Adrenal gland (tissue), 12 donors: ENCODE measurements around the gene ZNF500. TPM values are rescaled to one million over a fixed set of nuclear protein-coding genes. Genes with fewer than 3 reads are reported as not detected.
"Not testable (repeated sequence)": the region's sequence is repeated elsewhere in the genome, so short reads cannot be mapped to it uniquely, and the experiment has no call there.

ENCODE experiments used
- DNase-seq, 7 donors: peaks; one replicate each; pipeline ENCODE4 v3.0.0-alpha.2; 2019 to 2020
- H3K27ac ChIP-seq, 5 donors: fragments of 200-600 bp; sonication (generic) in 4 of 5; 1 replicate in 3 of 5; 2 replicates in 2 of 5; pipeline versions ENCODE4 v1.5.1 to v1.8.0; 2016 to 2020; ENCODE audit warnings: mild to moderate bottlenecking in 1 of 5
- H3K27me3 ChIP-seq: fragments of 200-600 bp; 2 replicates; pipeline ENCODE4 v1.8.0; 2021
- H3K36me3 ChIP-seq, 2 donors: fragments of 200-600 bp; replicated peaks in 1 of 2; 1 replicate in 1 of 2; 2 replicates in 1 of 2; pipeline versions ENCODE4 v1.5.1 to v1.8.0; 2018 to 2022
- H3K4me1 ChIP-seq, 2 donors: fragments of 200-600 bp; replicated peaks in 1 of 2; 1 replicate in 1 of 2; 2 replicates in 1 of 2; pipeline versions ENCODE4 v1.5.1 to v1.8.0; 2018 to 2021
- H3K4me3 ChIP-seq, 4 donors: fragments of 200-600 bp; sonication (generic) in 3 of 4; one replicate each; pipeline ENCODE4 v1.5.1; 2016 to 2018
- H3K9me3 ChIP-seq, 3 donors: fragments of 200-600 bp; sonication (generic) in 1 of 3; replicated peaks in 1 of 3; 1 replicate in 2 of 3; 2 replicates in 1 of 3; pipeline versions ENCODE4 v1.5.1 to v1.8.0; 2016 to 2021
- CTCF ChIP-seq, 6 experiments: fragments of 450-650 bp in 4 of 6; fragments of 200-600 bp in 2 of 6; sonication (generic) in 1 of 6; IDR thresholded peaks; 1 replicate in 5 of 6; 2 replicates in 1 of 6; pipeline versions ENCODE4 v1.5.1 to v1.8.0; 2016 to 2021; ENCODE audit warnings: antibody characterized with exemption in 6 of 6, mild to moderate bottlenecking in 2 of 6, moderate library complexity in 1 of 6
- POLR2A ChIP-seq, 2 donors: fragments of 450-650 bp; IDR thresholded peaks; one replicate each; pipeline ENCODE4 v1.6.1; 2017; ENCODE audit warnings: antibody characterized with exemption in 2 of 2, mild to moderate bottlenecking in 2 of 2, moderate library complexity in 1 of 2
- WGBS, 4 donors: extraction: QIAGEN DNeasy Blood & Tissue Kit in 2 of 4; methylation state at CpG; one replicate each; pipeline versions ENCODE4 v1.1.5 to v1.1.7; 2013 to 2017; 5-methylcytosine and 5-hydroxymethylcytosine counted together
- intact Hi-C, 2 donors: fragments of 100-400 bp; cut with DNase I; formaldehyde crosslinking; loops; one replicate each; pipeline versions ENCODE4 v1.14.1 to v1.15.0; 2022 to 2023
- polyA plus RNA-seq, 3 donors: library from polyadenylated mRNA; stranded (reverse); fragments of 200-250 nt in 2 of 3; fragments of 350-450 nt in 1 of 3; fragmentation: Illumina TruSeq in 1 of 3; extraction: RNeasy Lipid Tissue Mini Kit (QIAGEN cat#74804) in 1 of 3; gene quantifications; one replicate each; pipeline ENCODE4 v1.2.3, GENCODE V29; 2013 to 2014
- total RNA-seq, 9 donors: library from RNA; depleted of rRNA in 4 of 9; stranded (reverse); fragments of >200 nt in 4 of 9; fragments of 120-200 nt in 1 of 9; fragmentation: NEBNext Ultra II Directional in 1 of 9; extraction: Animal tissue kit (Norgen Biotek cat#: 25700) in 1 of 9; gene quantifications; one replicate each; pipeline versions ENCODE4 v1.1.0 to v1.2.4, GENCODE V29; 2013 to 2023
- donor health status: healthy with polysubstance abuse.
- donor health status: Bipolar disorder and iron deficiency.
- donor health status: DM: yes; HTN: yes; CAD: no.
- donor health status: DM: no; HTN: no; CAD: no.
- donor health status: DM: no; HTN: no; CAD: no.
- donor health status: DM: yes; HTN: yes; CAD: no.

The ZNF500 gene
- total and polyA plus RNA-seq, 12 donors: 3.9 to 23.7 (median 11.4) TPM

GRCh38 chr16:4746215-4746614 lies 20.7 kb downstream of the ZNF500 start:
- no peaks in the 10 kb centered on the region for H3K9me3 ChIP-seq
- DNase-seq: no peak
- H3K36me3 ChIP-seq: peaks cover 0 to 12% of the 10 kb centered on the region in 2 donors
- H3K4me3 ChIP-seq: no peak overlapping the region
- TF ChIP-seq CTCF (IDR thresholded peaks at IDR 0.05): no peak
- TF ChIP-seq POLR2A (IDR thresholded peaks at IDR 0.05): no peak
- no peak overlapping the region for H3K27ac ChIP-seq
- intact Hi-C loops: no loop called here
- H3K4me1 ChIP-seq: peaks cover 0 to 7% of the 10 kb centered on the region in 2 donors
- H3K27me3 ChIP-seq: no peaks in the 10 kb centered on the region
- WGBS, 4 donors: 78 to 89% (median 88%) methylated on average over 7 to 8 of the region's 8 CpGs

- no peak for DNase-seq
- Histone ChIP-seq H3K27me3 (no peaks in the 10 kb centered on the region), H3K4me3 (no peak overlapping the region), H3K9me3 (no peaks in the 10 kb centered on the region), H3K36me3 (peaks cover 0 to 6% of the 10 kb centered on the region in 2 donors), H3K4me1 (peaks cover 0 to 7% of the 10 kb centered on the region in 2 donors), H3K27ac (no peak overlapping the region)
- intact Hi-C loops: no loop called here
- 78 to 90% (median 82%) methylated on average over 2 to 3 of the region's 3 CpGs for WGBS, 4 donors
- TF ChIP-seq POLR2A (IDR thresholded peaks at IDR 0.05) (no peak), CTCF (IDR thresholded peaks at IDR 0.05) (no peak)
Observed at GRCh38 chr16:4745274-4745569, 21.7 kb downstream of the ZNF500 start.

- Histone ChIP-seq H3K36me3 (peaks cover 0 to under 1% of the 10 kb centered on the region in 2 donors), H3K27ac (no peak overlapping the region), H3K4me3 (no peak overlapping the region), H3K4me1 (peaks cover 0 to 7% of the 10 kb centered on the region in 2 donors), H3K9me3 (no peaks in the 10 kb centered on the region), H3K27me3 (no peaks in the 10 kb centered on the region)
- intact Hi-C loops: no loop called here
- WGBS, 4 donors: 67 to 74% (median 70%) methylated on average over 4 to 13 of the region's 13 CpGs
- TF ChIP-seq POLR2A (IDR thresholded peaks at IDR 0.05) (no peak), CTCF (IDR thresholded peaks at IDR 0.05) (no peak)
- no peak for DNase-seq
Observed at GRCh38 chr16:4744555-4745273, 22.2 kb downstream of the ZNF500 start.

GRCh38 chr16:4743226-4743878 lies 23.6 kb downstream of the ZNF500 start:
- Histone ChIP-seq H3K27ac (no peak overlapping the region), H3K36me3 (no peaks in the 10 kb centered on the region), H3K4me3 (no peak overlapping the region), H3K4me1 (peaks cover 0 to 7% of the 10 kb centered on the region in 2 donors), H3K27me3 (no peaks in the 10 kb centered on the region), H3K9me3 (no peaks in the 10 kb centered on the region)
- intact Hi-C loops: no loop called here
- DNase-seq: no peak
- 31 to 53% (median 38%) methylated on average over 12 to 14 of the region's 14 CpGs for WGBS, 4 donors
- TF ChIP-seq POLR2A (IDR thresholded peaks at IDR 0.05) (no peak), CTCF (IDR thresholded peaks at IDR 0.05) (no peak)

- H3K4me1 ChIP-seq, H3K27ac ChIP-seq, H3K4me3 ChIP-seq, H3K27me3 ChIP-seq, H3K36me3 ChIP-seq, H3K9me3 ChIP-seq, DNase-seq: not testable (repeated sequence)
- WGBS, 4 donors: 68 to 82% (median 78%) methylated on average over 3 to 5 of the region's 5 CpGs
- intact Hi-C loops: loop anchor here in 1 of 2 donors (10.0 kb wide), 1 partner anchor 216 kb away; the partner anchor contains the start of gene SEC14L5
Observed at GRCh38 chr16:4738370-4738769, 28.6 kb downstream of the ZNF500 start.
